ENCODE measurements around the gene DNAH9. TPM values are rescaled to one million over a fixed set of nuclear protein-coding genes. Genes with fewer than 3 reads are reported as not detected.

DNAH9 gene
- total RNA-seq, 4 donors from 2014 or later = not detected

DNA sequence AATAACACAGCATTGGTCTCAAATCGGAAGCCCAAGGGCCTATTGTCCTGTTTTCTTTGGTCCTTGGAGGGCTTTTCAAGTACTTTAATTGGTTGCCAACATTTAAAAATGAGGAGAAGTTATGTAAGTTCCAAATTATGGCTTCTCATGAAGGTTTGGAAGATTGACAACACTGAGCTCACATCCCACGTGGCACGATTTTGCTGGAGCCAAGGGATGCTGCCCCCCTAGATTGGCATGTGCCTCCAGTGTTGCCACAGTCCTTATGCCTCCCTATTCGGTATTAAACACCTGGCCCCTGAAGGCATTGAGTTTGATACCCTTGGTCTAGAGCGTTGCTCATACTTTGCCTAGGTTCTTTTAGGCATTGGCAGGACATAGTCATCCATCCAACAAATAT, 291.0 kb downstream of the DNAH9 start:
- intact Hi-C loops (cut with DNase I; ENCODE audit: low total_unique reads) = no loop called here

DNA sequence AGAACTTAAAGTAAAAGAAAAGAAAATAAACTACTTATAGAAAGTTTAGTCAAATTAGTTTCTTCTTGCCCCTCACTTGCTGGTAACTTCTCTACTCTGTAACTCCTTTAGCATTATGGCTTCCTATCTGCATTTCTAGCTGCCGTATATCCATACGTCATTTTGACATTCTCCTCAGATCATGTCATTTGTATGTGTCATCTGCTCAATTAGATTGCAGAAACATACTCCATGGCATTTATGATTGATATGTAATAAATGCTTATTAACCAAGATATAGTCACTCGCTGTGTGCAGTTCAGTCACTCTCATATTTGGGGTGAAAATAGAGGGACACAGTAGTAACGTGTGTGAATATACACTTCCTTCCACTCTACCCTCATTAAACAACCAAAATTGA, 295.6 kb downstream of the DNAH9 start:
- H3K27me3 ChIP-seq = no peaks in the 10 kb centered on the region
- intact Hi-C loops (cut with DNase I; ENCODE audit: low total_unique reads) = no loop called here
- H3K4me3 ChIP-seq = no peak overlapping the region
- H3K36me3 ChIP-seq = no peaks in the 10 kb centered on the region
- in situ Hi-C loops (cut with MboI; ENCODE audit: low sequenced_read_pairs in 4 of 4) = no loop called here
- H3K27ac ChIP-seq = no peak overlapping the region
- ATAC-seq = no peak
- no peak for DNase-seq
- TF ChIP-seq, protein P1, sequence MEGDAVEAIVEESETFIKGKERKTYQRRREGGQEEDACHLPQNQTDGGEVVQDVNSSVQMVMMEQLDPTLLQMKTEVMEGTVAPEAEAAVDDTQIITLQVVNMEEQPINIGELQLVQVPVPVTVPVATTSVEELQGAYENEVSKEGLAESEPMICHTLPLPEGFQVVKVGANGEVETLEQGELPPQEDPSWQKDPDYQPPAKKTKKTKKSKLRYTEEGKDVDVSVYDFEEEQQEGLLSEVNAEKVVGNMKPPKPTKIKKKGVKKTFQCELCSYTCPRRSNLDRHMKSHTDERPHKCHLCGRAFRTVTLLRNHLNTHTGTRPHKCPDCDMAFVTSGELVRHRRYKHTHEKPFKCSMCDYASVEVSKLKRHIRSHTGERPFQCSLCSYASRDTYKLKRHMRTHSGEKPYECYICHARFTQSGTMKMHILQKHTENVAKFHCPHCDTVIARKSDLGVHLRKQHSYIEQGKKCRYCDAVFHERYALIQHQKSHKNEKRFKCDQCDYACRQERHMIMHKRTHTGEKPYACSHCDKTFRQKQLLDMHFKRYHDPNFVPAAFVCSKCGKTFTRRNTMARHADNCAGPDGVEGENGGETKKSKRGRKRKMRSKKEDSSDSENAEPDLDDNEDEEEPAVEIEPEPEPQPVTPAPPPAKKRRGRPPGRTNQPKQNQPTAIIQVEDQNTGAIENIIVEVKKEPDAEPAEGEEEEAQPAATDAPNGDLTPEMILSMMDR (IDR thresholded peaks at IDR 0.05 in 4 of 5, conservative IDR thresholded peaks at IDR 0.05 in 1 of 5) = no peak
- TF ChIP-seq POLR2A (IDR thresholded peaks at IDR 0.05) = no peak
- H3K9me3 ChIP-seq = no peaks in the 10 kb centered on the region
- no peaks in the 10 kb centered on the region for H3K4me1 ChIP-seq

More for the DNA sequence above, 291.0 kb downstream of the DNAH9 start:
- in situ Hi-C loops (cut with MboI; ENCODE audit: low sequenced_read_pairs in 4 of 4) = no loop called here
- TF ChIP-seq, protein P1 (IDR thresholded peaks at IDR 0.05 in 4 of 5, conservative IDR thresholded peaks at IDR 0.05 in 1 of 5) = no peak
- TF ChIP-seq POLR2A (IDR thresholded peaks at IDR 0.05) = no peak
- Histone ChIP-seq H3K36me3 (no peaks in the 10 kb centered on the region), H3K9me3 (no peaks in the 10 kb centered on the region), H3K4me3 (no peak overlapping the region), H3K27me3 (no peaks in the 10 kb centered on the region), H3K4me1 (no peaks in the 10 kb centered on the region), H3K27ac (no peak overlapping the region)
- ATAC-seq (no peak), DNase-seq (no peak)

DNA sequence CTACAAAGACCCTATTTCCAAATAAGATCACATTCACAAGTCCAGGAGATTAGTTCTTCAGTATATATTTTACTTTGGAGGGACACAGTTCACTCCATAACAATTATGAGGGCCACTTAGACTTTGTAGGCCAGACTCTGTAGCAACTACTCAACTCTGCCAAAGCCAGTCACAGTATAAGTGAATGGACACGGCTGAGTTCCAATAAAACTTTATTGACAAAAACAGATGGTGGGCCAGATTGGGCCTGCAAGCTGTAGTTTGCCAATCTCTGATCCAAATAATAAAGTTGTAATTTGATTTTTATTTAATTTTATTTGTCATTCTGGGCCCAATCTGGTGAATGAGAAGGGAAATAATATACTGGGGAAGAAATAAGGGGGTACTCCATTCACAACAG, 297.9 kb downstream of the DNAH9 start:
- in situ Hi-C loops (cut with MboI; ENCODE audit: low sequenced_read_pairs in 4 of 4) = no loop called here
- Histone ChIP-seq H3K4me1 (no peaks in the 10 kb centered on the region), H3K9me3 (no peaks in the 10 kb centered on the region), H3K4me3 (no peak overlapping the region), H3K36me3 (no peaks in the 10 kb centered on the region), H3K27ac (no peak overlapping the region), H3K27me3 (no peaks in the 10 kb centered on the region)
- TF ChIP-seq POLR2A (IDR thresholded peaks at IDR 0.05) = no peak
- TF ChIP-seq, protein P1 (IDR thresholded peaks at IDR 0.05 in 4 of 5, conservative IDR thresholded peaks at IDR 0.05 in 1 of 5) = no peak
- DNase-seq = no peak
- ATAC-seq = no peak
- intact Hi-C loops (cut with DNase I; ENCODE audit: low total_unique reads) = no loop called here

DNA sequence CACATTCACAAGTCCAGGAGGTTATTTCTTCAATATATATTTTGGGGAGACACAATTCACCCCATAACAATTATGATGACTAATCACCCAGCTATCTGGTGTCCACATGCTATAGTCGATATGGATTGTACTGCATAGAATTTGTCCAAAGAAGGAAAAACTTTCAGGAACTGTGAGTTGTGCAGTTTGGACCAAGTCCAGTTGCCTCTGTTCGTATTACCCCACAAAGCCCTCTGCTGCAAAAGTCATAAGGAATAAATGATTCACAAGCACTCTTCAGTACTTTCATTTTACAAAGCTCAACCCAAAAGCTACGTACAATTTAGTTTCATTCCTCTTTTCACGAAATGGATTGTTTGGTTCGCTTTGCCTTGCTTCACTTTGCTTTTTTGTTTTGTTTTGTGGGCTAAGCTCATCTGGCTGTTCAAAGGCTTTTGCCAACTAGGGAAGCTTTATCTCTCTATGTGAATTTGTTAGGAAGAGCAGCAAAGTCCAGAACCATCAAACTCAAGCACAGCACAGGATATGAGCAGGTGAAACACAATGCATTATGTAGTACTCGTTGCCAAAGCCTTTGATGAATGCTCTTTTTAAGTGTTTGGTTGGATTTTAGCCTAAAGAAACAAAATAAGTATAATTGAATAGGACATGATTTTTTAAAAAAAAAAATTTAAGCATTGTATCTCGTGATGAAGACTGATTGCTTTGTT, 300.4 kb downstream of the DNAH9 start:
- in situ Hi-C loops (cut with MboI; ENCODE audit: low sequenced_read_pairs in 4 of 4) = no loop called here
- intact Hi-C loops (cut with DNase I; ENCODE audit: low total_unique reads) = no loop called here
- H3K4me1 ChIP-seq = no peaks in the 10 kb centered on the region
- no peaks in the 10 kb centered on the region for H3K36me3 ChIP-seq
- H3K27me3 ChIP-seq = no peaks in the 10 kb centered on the region
- TF ChIP-seq POLR2A (IDR thresholded peaks at IDR 0.05) = no peak
- TF ChIP-seq, protein P1 (IDR thresholded peaks at IDR 0.05 in 4 of 5, conservative IDR thresholded peaks at IDR 0.05 in 1 of 5) = no peak
- no peaks in the 10 kb centered on the region for H3K9me3 ChIP-seq
- no peak for DNase-seq
- ATAC-seq = no peak
- no peak overlapping the region for H3K27ac ChIP-seq
- H3K4me3 ChIP-seq = no peak overlapping the region

DNA sequence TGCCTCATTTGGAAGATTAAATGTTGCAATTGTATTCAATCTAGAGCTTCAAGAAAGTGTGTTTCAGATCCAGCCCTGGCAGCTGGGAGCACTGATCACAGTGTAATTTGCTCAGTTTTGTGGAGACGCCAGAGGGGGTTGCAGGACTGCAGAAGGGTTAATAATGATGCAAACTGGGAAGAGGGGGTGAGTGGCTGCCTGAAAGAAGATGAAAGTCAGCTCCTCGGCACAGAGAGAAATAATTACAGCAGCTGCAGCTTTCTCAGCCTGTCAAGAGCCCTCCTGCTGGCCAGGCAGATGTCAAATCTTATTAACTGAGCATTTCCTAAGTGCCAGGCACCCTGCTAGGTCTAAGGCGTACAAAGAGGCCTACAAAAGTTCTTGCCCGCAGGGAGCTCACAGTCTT, 301.3 kb downstream of the DNAH9 start:
- Histone ChIP-seq H3K9me3 (no peaks in the 10 kb centered on the region), H3K36me3 (no peaks in the 10 kb centered on the region), H3K27ac (peak overlapping the region in 1 of 4 donors; percentile 28), H3K4me3 (no peak overlapping the region), H3K27me3 (no peaks in the 10 kb centered on the region), H3K4me1 (no peaks in the 10 kb centered on the region)
- in situ Hi-C loops (cut with MboI; ENCODE audit: low sequenced_read_pairs in 4 of 4) = no loop called here
- TF ChIP-seq, protein P1 (IDR thresholded peaks at IDR 0.05 in 4 of 5, conservative IDR thresholded peaks at IDR 0.05 in 1 of 5) = no peak
- no peak for TF ChIP-seq POLR2A (IDR thresholded peaks at IDR 0.05)
- no peak for DNase-seq
- intact Hi-C loops (cut with DNase I; ENCODE audit: low total_unique reads) = no loop called here
- no peak for ATAC-seq

Measured in gastrocnemius medialis (tissue), 4 donors.